Omental fat pad (tissue), 4 donors: ENCODE measurements around the gene CASP3. TPM values are rescaled to one million over a fixed set of nuclear protein-coding genes. Genes with fewer than 3 reads are reported as not detected.

Experiments
- ATAC-seq: fragments of 150-250 bp; one replicate; pipeline ENCODE4 v1.9.1; 2016; ENCODE audit warnings: mild to moderate bottlenecking, moderate library complexity; ENCODE audit not compliant: low FRiP score
- DNase-seq: peaks from one replicate; pipeline ENCODE4 v3.0.0-alpha.2; 2019; ENCODE audit warnings: low spot score
- total RNA-seq, 4 donors: library from RNA; depleted of rRNA; stranded (reverse); fragments of >200 nt; gene quantifications; one replicate each; pipeline ENCODE4 v1.1.0, GENCODE V29; 2016
- TF ChIP-seq, protein P1 (sequence below), 3 donors: fragments of 450-650 bp; IDR thresholded peaks; one replicate each; pipeline ENCODE4 v1.5.1; 2016 to 2017; ENCODE audit warnings: antibody characterized with exemption in 3 of 3, mild to moderate bottlenecking in 3 of 3, moderate library complexity in 2 of 3

Gene CASP3
- total RNA-seq, 4 donors from 2014 or later = 16.7 to 22.2 (median 20.1) TPM

DNA sequence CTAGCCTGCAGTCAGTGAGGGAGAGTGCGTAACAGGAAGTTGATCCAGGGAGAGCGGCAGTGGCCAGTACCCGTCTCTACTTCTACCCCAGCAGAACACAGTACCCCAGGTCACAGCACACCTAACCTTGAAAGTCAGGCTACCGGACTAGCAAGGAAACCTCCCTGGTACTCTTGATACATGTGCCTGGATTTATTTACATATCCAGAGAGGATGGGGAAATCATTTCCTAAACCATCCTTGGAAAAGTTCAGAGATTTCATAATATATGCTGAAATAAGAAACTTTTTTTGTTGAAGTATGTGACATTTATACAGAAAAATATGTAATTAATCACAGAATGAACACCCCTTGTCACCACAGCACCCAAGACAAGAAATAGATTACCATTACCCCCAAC, 24.8 kb upstream of the CASP3 start:
- ATAC-seq (no peak), DNase-seq (no peak)
- TF ChIP-seq, protein P1, sequence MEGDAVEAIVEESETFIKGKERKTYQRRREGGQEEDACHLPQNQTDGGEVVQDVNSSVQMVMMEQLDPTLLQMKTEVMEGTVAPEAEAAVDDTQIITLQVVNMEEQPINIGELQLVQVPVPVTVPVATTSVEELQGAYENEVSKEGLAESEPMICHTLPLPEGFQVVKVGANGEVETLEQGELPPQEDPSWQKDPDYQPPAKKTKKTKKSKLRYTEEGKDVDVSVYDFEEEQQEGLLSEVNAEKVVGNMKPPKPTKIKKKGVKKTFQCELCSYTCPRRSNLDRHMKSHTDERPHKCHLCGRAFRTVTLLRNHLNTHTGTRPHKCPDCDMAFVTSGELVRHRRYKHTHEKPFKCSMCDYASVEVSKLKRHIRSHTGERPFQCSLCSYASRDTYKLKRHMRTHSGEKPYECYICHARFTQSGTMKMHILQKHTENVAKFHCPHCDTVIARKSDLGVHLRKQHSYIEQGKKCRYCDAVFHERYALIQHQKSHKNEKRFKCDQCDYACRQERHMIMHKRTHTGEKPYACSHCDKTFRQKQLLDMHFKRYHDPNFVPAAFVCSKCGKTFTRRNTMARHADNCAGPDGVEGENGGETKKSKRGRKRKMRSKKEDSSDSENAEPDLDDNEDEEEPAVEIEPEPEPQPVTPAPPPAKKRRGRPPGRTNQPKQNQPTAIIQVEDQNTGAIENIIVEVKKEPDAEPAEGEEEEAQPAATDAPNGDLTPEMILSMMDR (IDR thresholded peaks at IDR 0.05) = no peak

DNA sequence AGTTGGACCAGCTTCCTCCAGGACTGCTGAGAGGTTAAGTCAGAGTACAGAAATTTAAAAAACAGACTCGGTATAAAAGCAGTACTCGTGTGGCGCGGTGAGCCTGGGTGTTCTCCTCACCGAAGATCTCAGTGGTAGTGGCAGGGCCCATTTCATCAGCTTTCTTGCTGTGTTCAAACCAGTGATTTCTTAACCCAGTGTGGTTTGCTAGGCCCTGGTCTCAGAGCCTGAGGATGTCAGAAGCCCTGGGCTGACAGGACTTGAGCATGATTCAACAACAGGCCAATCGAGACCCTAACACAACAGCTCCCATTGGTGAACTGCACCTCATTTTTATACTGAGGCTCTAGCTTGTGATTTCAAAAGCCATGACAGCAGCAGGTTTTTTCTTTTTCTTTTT, 23.5 kb upstream of the CASP3 start:
- ATAC-seq = no peak
- TF ChIP-seq, protein P1 (IDR thresholded peaks at IDR 0.05) = no peak
- DNase-seq = no peak

DNA sequence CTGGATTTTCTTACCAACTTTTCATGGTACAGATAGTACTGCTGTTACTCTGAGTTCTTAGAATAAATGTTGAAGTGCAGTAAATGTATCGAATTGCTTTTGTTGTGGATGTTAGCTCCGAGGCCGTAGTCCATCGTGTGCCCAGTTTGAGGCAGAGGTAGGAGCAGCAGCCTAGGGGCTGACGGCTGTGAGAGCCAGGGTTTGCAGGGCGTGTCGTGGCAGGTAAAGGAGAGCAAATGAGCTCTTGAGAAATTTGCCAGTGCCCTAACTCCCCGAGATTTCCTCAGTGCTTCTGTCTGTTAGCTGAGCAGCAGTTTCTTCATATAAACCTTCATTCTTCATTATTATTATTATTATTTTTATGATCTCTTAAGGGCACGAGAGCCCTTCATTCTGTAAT, 21.9 kb upstream of the CASP3 start:
- no peak for ATAC-seq
- DNase-seq = no peak
- TF ChIP-seq, protein P1 (IDR thresholded peaks at IDR 0.05) = no peak

DNA sequence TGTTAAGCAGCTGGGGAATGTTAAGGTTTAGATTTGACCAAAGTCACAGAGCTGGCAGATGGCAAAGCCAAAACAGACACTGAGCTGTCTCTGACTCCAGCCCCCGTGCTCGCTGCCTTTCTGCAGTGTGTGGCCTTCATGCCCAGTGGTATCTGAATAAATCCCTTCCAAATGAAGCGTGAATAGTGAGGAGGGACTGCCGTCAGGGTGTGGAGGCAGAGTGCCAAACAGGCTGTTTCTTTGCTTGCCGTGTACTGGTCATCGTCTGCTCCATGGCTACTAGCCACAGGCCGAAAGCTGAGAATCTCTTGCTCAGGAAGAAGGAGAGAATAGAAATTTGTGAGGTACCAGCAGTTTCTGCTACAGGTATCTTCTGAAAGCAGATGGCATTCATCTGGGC, 20.0 kb upstream of the CASP3 start:
- ATAC-seq = no peak

DNA sequence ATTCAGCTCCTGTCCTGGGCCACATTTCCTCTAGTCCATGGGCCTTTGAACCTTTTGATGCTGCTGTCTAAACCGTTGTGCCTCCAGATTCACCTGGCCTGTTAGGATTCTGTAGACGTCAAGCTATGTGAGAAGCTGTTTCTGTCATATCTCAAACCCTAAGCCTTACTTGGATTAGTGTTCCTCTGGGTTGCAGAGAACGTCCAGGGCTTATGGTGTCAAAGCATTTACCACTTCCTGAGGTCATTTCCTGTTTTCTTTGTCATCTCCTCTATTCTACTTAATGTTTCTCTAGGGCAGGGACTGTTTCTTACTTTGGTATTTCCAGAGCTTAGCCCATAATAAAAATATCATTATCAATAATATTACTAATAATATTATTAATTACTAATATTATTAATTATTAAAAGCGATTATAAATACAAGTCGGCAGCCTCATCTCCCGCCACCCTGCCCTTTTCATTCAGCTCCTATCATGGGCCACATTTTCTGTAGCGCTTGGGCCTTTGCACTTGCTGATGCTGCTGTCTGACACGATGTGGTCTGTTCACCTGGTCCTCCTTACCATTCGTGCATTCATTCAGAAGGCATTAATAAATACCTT, 19.4 kb upstream of the CASP3 start:
- ATAC-seq (no peak), DNase-seq (no peak)
- TF ChIP-seq, protein P1 (IDR thresholded peaks at IDR 0.05) = no peak

More for the DNA sequence above, 20.0 kb upstream of the CASP3 start:
- no peak for DNase-seq
- TF ChIP-seq, protein P1 (IDR thresholded peaks at IDR 0.05) = no peak

DNA sequence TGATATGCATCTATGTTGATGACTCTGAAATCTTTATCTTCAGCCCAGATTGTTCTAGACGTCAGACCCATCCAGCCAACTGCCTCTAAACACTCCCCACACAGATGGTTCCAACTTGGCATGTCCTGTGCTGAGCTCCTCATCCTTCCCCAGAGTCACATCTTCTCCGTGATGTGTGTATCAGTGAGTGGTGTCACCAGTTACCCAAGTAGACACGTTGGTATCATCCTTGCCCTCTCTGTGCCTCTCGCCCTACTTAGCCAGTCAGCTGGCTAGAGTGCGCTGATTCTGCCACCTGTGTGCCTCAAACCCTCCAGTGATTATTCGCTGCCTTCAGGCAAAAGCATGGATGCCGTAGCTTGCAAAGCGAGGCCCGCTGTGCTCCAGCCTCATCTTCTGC, 18.8 kb upstream of the CASP3 start:
- no peak for ATAC-seq
- DNase-seq = no peak
- TF ChIP-seq, protein P1 (IDR thresholded peaks at IDR 0.05) = no peak

DNA sequence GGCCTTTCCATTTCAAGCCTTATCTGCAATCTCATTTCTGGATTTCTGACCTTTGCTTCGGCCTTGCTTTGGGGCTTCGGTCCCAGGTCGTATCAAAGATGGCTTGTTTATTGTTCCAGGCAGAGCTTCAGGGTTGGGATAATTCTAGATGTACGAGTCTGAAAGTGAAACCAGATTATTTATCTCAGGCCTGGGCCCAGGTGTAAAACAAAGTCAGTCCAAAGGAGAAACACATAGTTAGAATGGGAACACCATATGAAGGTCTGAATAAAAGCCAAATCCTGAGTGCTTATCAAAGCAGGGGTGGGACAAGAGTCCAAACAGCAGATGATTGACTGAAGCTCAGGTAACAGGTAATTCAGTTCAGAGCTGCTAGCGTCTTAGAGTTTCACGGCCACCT, 17.4 kb upstream of the CASP3 start:
- ATAC-seq (no peak), DNase-seq (no peak)
- TF ChIP-seq, protein P1 (IDR thresholded peaks at IDR 0.05) = no peak
